BLaER1 (cell line): ENCODE measurements around the gene PPP1R11.

Source experiments
- H3K27ac ChIP-seq: shearing (Covaris generic); formaldehyde crosslinking; 2 replicates; pipeline ENCODE4 v1.8.1; 2022
- H3K27me3 ChIP-seq: shearing (Covaris generic); formaldehyde crosslinking; 2 replicates; pipeline ENCODE4 v1.8.1; 2022
- H3K36me3 ChIP-seq: shearing (Covaris generic); formaldehyde crosslinking; 2 replicates; pipeline ENCODE4 v1.8.1; 2022
- H3K4me1 ChIP-seq: shearing (Covaris generic); formaldehyde crosslinking; 2 replicates; pipeline ENCODE4 v1.8.1; 2022
- H3K4me2 ChIP-seq: shearing (Covaris generic); formaldehyde crosslinking; 2 replicates; pipeline ENCODE4 v1.8.1; 2022
- H3K4me3 ChIP-seq: shearing (Covaris generic); formaldehyde crosslinking; 2 replicates; pipeline ENCODE4 v1.8.1; 2022
- H3K9ac ChIP-seq: shearing (Covaris generic); formaldehyde crosslinking; 2 replicates; pipeline ENCODE4 v1.8.1; 2022
- H3K9me3 ChIP-seq: shearing (Covaris generic); formaldehyde crosslinking; 2 replicates; pipeline ENCODE4 v1.8.1; 2022
- H4K20me1 ChIP-seq: shearing (Covaris generic); formaldehyde crosslinking; 2 replicates; pipeline ENCODE4 v1.8.1; 2022
- Cebpa-rat ChIP-seq: shearing (Covaris generic); IDR thresholded peaks from 2 replicates; pipeline ENCODE4 v1.8.1; 2022

The PPP1R11 gene

GRCh38 chr6:30073489-30074235, 6.7 kb downstream of the PPP1R11 start:
- Histone ChIP-seq H3K4me1 (peaks cover 39% of the 10 kb centered on the region), H3K27me3 (peaks cover 73% of the 10 kb centered on the region), H3K27ac (no peak overlapping the region), H4K20me1 (peaks cover 44% of the 10 kb centered on the region), H3K9me3 (no peaks in the 10 kb centered on the region), H3K4me2 (no peak overlapping the region), H3K9ac (no peak overlapping the region), H3K36me3 (peaks cover 26% of the 10 kb centered on the region), H3K4me3 (no peak overlapping the region)
- TF ChIP-seq Cebpa-rat = no peak

GRCh38 chr6:30074331-30075093, 7.5 kb downstream of the PPP1R11 start:
- Histone ChIP-seq H3K4me3 (peak overlapping the region; percentile 57), H3K9me3 (no peaks in the 10 kb centered on the region), H3K4me2 (peak overlapping the region; percentile 86), H3K27me3 (peaks cover 80% of the 10 kb centered on the region), H3K36me3 (peaks cover 18% of the 10 kb centered on the region), H3K4me1 (peaks cover 38% of the 10 kb centered on the region), H4K20me1 (peaks cover 44% of the 10 kb centered on the region), H3K9ac (no peak overlapping the region), H3K27ac (no peak overlapping the region)
- no peak for TF ChIP-seq Cebpa-rat

GRCh38 chr6:30075094-30075789, 8.2 kb downstream of the PPP1R11 start, which contains the start of gene RNF39:
Gene RNF39 (minus strand): TSS chr6:30075769. CDS start chr6:30075585, 184 bp downstream.
- Histone ChIP-seq H3K4me1 (peaks cover 38% of the 10 kb centered on the region), H3K36me3 (peaks cover 10% of the 10 kb centered on the region), H3K27ac (no peak within 1 kb of the TSS), H3K27me3 (peaks cover 80% of the 10 kb centered on the region), H3K4me2 (peak within 1 kb of the TSS; percentile 86), H3K9ac (0 out of 2 replicates have a peak within 1 kb of the TSS, but pooled peaks have one; percentile 19), H4K20me1 (peaks cover 44% of the 10 kb centered on the region), H3K4me3 (peak within 1 kb of the TSS; percentile 57), H3K9me3 (no peaks in the 10 kb centered on the region)
- no peak for TF ChIP-seq Cebpa-rat

- peak; percentile 66; the same call in 1 of the 2 replicates for TF ChIP-seq Cebpa-rat
- Histone ChIP-seq H4K20me1 (peaks cover 44% of the 10 kb centered on the region), H3K9me3 (no peaks in the 10 kb centered on the region), H3K4me3 (peak overlapping the region; percentile 57), H3K36me3 (peaks cover 2% of the 10 kb centered on the region; the same call in 1 of the 2 replicates), H3K4me1 (peaks cover 38% of the 10 kb centered on the region), H3K9ac (no peak overlapping the region), H3K27me3 (peaks cover 80% of the 10 kb centered on the region), H3K27ac (no peak overlapping the region), H3K4me2 (peak overlapping the region; percentile 86)
These were observed 9.1 kb downstream of the PPP1R11 start for GRCh38 chr6:30075790-30076732.

GRCh38 chr6:30077218-30077617, 10.2 kb downstream of the PPP1R11 start:
- H3K4me3 ChIP-seq = no peak overlapping the region
- TF ChIP-seq Cebpa-rat = no peak
- peaks cover 71% of the 10 kb centered on the region for H3K27me3 ChIP-seq
- H3K4me2 ChIP-seq = peak overlapping the region; percentile 27
- H3K4me1 ChIP-seq = peaks cover 38% of the 10 kb centered on the region
- no peak overlapping the region for H3K9ac ChIP-seq
- H3K27ac ChIP-seq = no peak overlapping the region
- H4K20me1 ChIP-seq = peaks cover 44% of the 10 kb centered on the region
- H3K36me3 ChIP-seq = no peaks in the 10 kb centered on the region
- no peaks in the 10 kb centered on the region for H3K9me3 ChIP-seq

- Histone ChIP-seq H3K36me3 (no peaks in the 10 kb centered on the region), H3K4me2 (no peak overlapping the region), H3K4me1 (no peaks in the 10 kb centered on the region), H3K9ac (no peak overlapping the region), H3K27me3 (peaks cover 3% of the 10 kb centered on the region; the same call in 1 of the 2 replicates), H3K4me3 (no peak overlapping the region), H3K9me3 (no peaks in the 10 kb centered on the region), H4K20me1 (no peaks in the 10 kb centered on the region), H3K27ac (no peak overlapping the region)
- TF ChIP-seq Cebpa-rat = no peak
These were observed 20.9 kb downstream of the PPP1R11 start for GRCh38 chr6:30087876-30088275.

- no peak overlapping the region for H3K4me3 ChIP-seq
- no peak overlapping the region for H3K9ac ChIP-seq
- no peaks in the 10 kb centered on the region for H3K4me1 ChIP-seq
- H3K4me2 ChIP-seq = no peak overlapping the region
- no peak for TF ChIP-seq Cebpa-rat
- H3K9me3 ChIP-seq = no peaks in the 10 kb centered on the region
- H3K36me3 ChIP-seq = no peaks in the 10 kb centered on the region
- no peak overlapping the region for H3K27ac ChIP-seq
- peaks cover 4% of the 10 kb centered on the region for H3K27me3 ChIP-seq
- no peaks in the 10 kb centered on the region for H4K20me1 ChIP-seq
These were observed 24.8 kb downstream of the PPP1R11 start for GRCh38 chr6:30091577-30092381.

GRCh38 chr6:30092852-30093543, 26.0 kb downstream of the PPP1R11 start:
- no peaks in the 10 kb centered on the region for H3K9me3 ChIP-seq
- no peak overlapping the region for H3K27ac ChIP-seq

More at GRCh38 chr6:30092852-30093543, 26.0 kb downstream of the PPP1R11 start:
- Histone ChIP-seq H3K36me3 (no peaks in the 10 kb centered on the region), H3K4me3 (no peak overlapping the region), H4K20me1 (no peaks in the 10 kb centered on the region), H3K4me2 (no peak overlapping the region), H3K9ac (no peak overlapping the region), H3K27me3 (peaks cover 16% of the 10 kb centered on the region), H3K4me1 (no peaks in the 10 kb centered on the region)
- no peak for TF ChIP-seq Cebpa-rat
